HUES48 (cell line): ENCODE data around the gene TMTC2.

Source experiments
- H3K27ac ChIP-seq: one replicate; pipeline ENCODE4 v1.7.0; 2013; ENCODE audit warnings: low read depth, low read length, inconsistent platforms
- H3K27me3 ChIP-seq: 2 replicates; pipeline ENCODE4 v1.6.1; 2013; ENCODE audit warnings: mild to moderate bottlenecking, low read length; ENCODE audit not compliant: control insufficient read depth, insufficient read depth
- H3K36me3 ChIP-seq: 2 replicates; pipeline ENCODE4 v1.6.1; 2013; ENCODE audit warnings: low read length; ENCODE audit not compliant: control insufficient read depth, insufficient read depth
- H3K4me1 ChIP-seq: 2 replicates; pipeline ENCODE4 v1.6.1; 2013; ENCODE audit warnings: mild to moderate bottlenecking, low read length; ENCODE audit not compliant: control insufficient read depth, insufficient read depth
- H3K4me3 ChIP-seq: 2 replicates; pipeline ENCODE4 v1.5.1; 2013; ENCODE audit warnings: mild to moderate bottlenecking, low read depth, low read length
- H3K9ac ChIP-seq: 2 replicates; pipeline ENCODE4 v1.6.1; 2013; ENCODE audit warnings: mild to moderate bottlenecking, low read depth, low read length, moderate library complexity
- H3K9me3 ChIP-seq: 2 replicates; pipeline ENCODE4 v1.6.1; 2013; ENCODE audit warnings: low read length; ENCODE audit not compliant: control insufficient read depth, insufficient read depth

Gene TMTC2

GRCh38 chr12:82727886-82728285 is 41.2 kb downstream of the TMTC2 start:
- Histone ChIP-seq H3K4me3 (no peak overlapping the region), H3K36me3 (no peaks in the 10 kb centered on the region), H3K4me1 (peaks cover 6% of the 10 kb centered on the region; the same call in 1 of the 2 replicates), H3K9ac (no peak overlapping the region), H3K27me3 (no peaks in the 10 kb centered on the region), H3K27ac (no peak overlapping the region), H3K9me3 (no peaks in the 10 kb centered on the region)

- H3K36me3 ChIP-seq, result no peaks in the 10 kb centered on the region
- no peak overlapping the region for H3K4me3 ChIP-seq
- no peaks in the 10 kb centered on the region for H3K27me3 ChIP-seq
- H3K9me3 ChIP-seq, result no peaks in the 10 kb centered on the region
- no peak overlapping the region for H3K9ac ChIP-seq
- H3K27ac ChIP-seq, result no peak overlapping the region
- peaks cover 6% of the 10 kb centered on the region; the same call in 1 of the 2 replicates for H3K4me1 ChIP-seq
These were observed 42.0 kb downstream of the TMTC2 start for GRCh38 chr12:82728710-82729109.

- Histone ChIP-seq H3K27me3 (no peaks in the 10 kb centered on the region), H3K36me3 (no peaks in the 10 kb centered on the region), H3K4me3 (no peak overlapping the region), H3K27ac (no peak overlapping the region), H3K9ac (no peak overlapping the region), H3K4me1 (no peaks in the 10 kb centered on the region), H3K9me3 (no peaks in the 10 kb centered on the region)
These were observed 44.3 kb downstream of the TMTC2 start for GRCh38 chr12:82730953-82731459.

GRCh38 chr12:82740129-82741000 is 53.7 kb downstream of the TMTC2 start:
- no peak overlapping the region for H3K9ac ChIP-seq
- H3K27me3 ChIP-seq, result no peaks in the 10 kb centered on the region
- H3K4me1 ChIP-seq, result peaks cover 8% of the 10 kb centered on the region
- peak overlapping the region; percentile 57 for H3K27ac ChIP-seq
- no peak overlapping the region for H3K4me3 ChIP-seq
- H3K9me3 ChIP-seq, result no peaks in the 10 kb centered on the region
- H3K36me3 ChIP-seq, result no peaks in the 10 kb centered on the region

- Histone ChIP-seq H3K9me3 (no peaks in the 10 kb centered on the region), H3K27me3 (no peaks in the 10 kb centered on the region), H3K4me3 (no peak overlapping the region)
These were observed 58.5 kb downstream of the TMTC2 start for GRCh38 chr12:82745063-82745674.

GRCh38 chr12:82745807-82746206 is 59.1 kb downstream of the TMTC2 start:
- H3K36me3 ChIP-seq, result no peaks in the 10 kb centered on the region
- no peak overlapping the region for H3K27ac ChIP-seq
- H3K27me3 ChIP-seq, result no peaks in the 10 kb centered on the region
- H3K4me3 ChIP-seq, result no peak overlapping the region
- no peaks in the 10 kb centered on the region for H3K9me3 ChIP-seq
- no peak overlapping the region for H3K9ac ChIP-seq
- H3K4me1 ChIP-seq, result peaks cover 7% of the 10 kb centered on the region

More at GRCh38 chr12:82745063-82745674, 58.5 kb downstream of the TMTC2 start:
- no peak overlapping the region for H3K27ac ChIP-seq
- H3K4me1 ChIP-seq, result peaks cover 13% of the 10 kb centered on the region
- H3K9ac ChIP-seq, result no peak overlapping the region
- no peaks in the 10 kb centered on the region for H3K36me3 ChIP-seq

GRCh38 chr12:82746668-82747067 is 60.0 kb downstream of the TMTC2 start:
- Histone ChIP-seq H3K9ac (no peak overlapping the region), H3K27me3 (no peaks in the 10 kb centered on the region), H3K36me3 (no peaks in the 10 kb centered on the region), H3K9me3 (no peaks in the 10 kb centered on the region), H3K4me1 (peaks cover 6% of the 10 kb centered on the region), H3K27ac (no peak overlapping the region), H3K4me3 (no peak overlapping the region)

- Histone ChIP-seq H3K4me3 (no peak overlapping the region), H3K4me1 (peaks cover 6% of the 10 kb centered on the region), H3K27ac (no peak overlapping the region), H3K9ac (no peak overlapping the region), H3K27me3 (no peaks in the 10 kb centered on the region), H3K9me3 (no peaks in the 10 kb centered on the region), H3K36me3 (no peaks in the 10 kb centered on the region)
These were observed 62.3 kb downstream of the TMTC2 start for GRCh38 chr12:82749015-82749414.

- Histone ChIP-seq H3K4me1 (peaks cover 20% of the 10 kb centered on the region), H3K27ac (no peak overlapping the region), H3K9me3 (no peaks in the 10 kb centered on the region), H3K4me3 (no peak overlapping the region), H3K36me3 (no peaks in the 10 kb centered on the region), H3K27me3 (no peaks in the 10 kb centered on the region), H3K9ac (no peak overlapping the region)
These were observed 68.2 kb downstream of the TMTC2 start for GRCh38 chr12:82754856-82755255.

GRCh38 chr12:82756303-82756702 is 69.6 kb downstream of the TMTC2 start:
- Histone ChIP-seq H3K9me3 (no peaks in the 10 kb centered on the region), H3K4me3 (no peak overlapping the region), H3K27me3 (no peaks in the 10 kb centered on the region), H3K4me1 (peaks cover 20% of the 10 kb centered on the region), H3K36me3 (no peaks in the 10 kb centered on the region), H3K9ac (no peak overlapping the region), H3K27ac (peak overlapping the region; percentile 76)

GRCh38 chr12:82757059-82757458 is 70.4 kb downstream of the TMTC2 start:
- H3K4me1 ChIP-seq, result peaks cover 20% of the 10 kb centered on the region
- no peaks in the 10 kb centered on the region for H3K27me3 ChIP-seq
- H3K9me3 ChIP-seq, result no peaks in the 10 kb centered on the region
- no peaks in the 10 kb centered on the region for H3K36me3 ChIP-seq
- H3K9ac ChIP-seq, result no peak overlapping the region
- no peak overlapping the region for H3K4me3 ChIP-seq
- peak overlapping the region; percentile 76 for H3K27ac ChIP-seq
